ENCODE results near the gene DNAH9.

DNAH9 gene

DNA sequence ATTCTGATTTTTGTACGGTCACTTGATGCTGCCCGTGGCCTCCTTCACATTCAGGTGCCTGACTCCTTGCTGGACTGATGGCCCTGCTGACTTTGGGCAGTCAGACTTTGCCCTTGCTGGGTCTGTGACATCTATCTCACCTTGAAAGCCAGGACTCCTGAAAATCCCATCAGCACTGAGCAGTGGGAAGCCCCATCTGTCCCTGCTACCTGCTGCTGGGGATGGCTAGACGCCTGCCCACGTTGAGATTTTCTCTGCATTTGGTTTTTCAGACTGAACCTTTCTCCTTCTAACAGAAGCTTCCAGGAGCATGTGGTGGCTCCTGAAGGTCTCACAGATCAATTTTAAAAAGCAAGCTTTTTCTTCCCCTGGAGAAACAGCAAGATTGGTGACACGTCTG, 409.2 kb downstream of the DNAH9 start:
- no peak for DNase-seq (ENCODE audit: low read depth in 1 of 2, low spot score in 1 of 2)
- in situ Hi-C loops (cut with HindIII; ENCODE audit: low pct_unique_long_range_greater_than_20kb, low sequenced_read_pairs) = no loop called here
- TF ChIP-seq JUND (IDR thresholded peaks at IDR 0.05; ENCODE audit: low read depth) = no peak

All from T47D (cell line).